HG03469 (cell line): Measurements from ENCODE around the gene CEP112.
"Not testable (repeated sequence)": the region's sequence is repeated elsewhere in the genome, so short reads cannot be mapped to it uniquely, and the experiment has no call there.

Experiments used
- ATAC-seq: cut with Tn5 transposase; IDR thresholded peaks from one replicate; pipeline ENCODE4 v1.9.1; 2021; ENCODE audit warnings: mild to moderate bottlenecking, moderate library complexity, moderate number of reproducible peaks; ENCODE audit not compliant: unreplicated experiment

The CEP112 gene

DNA sequence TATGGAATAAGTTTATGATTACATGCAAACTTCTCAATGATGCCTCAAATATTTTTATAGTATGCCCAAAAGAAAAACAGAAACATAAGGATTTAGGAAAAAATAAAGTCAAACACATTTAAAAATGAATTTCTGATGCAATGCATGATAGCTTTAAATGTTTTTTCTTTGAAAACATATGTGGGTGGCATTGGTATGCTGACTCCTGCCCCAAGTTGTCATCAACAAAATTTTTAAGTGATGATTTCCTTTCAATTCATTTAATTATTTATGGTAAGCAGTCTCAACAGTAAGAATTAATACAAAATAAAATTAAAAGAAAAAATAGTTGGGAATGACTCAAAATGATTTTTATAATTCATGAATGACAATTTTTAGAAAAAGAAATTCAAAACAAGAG lies 104.9 kb downstream of the CEP112 start:
- no peak for ATAC-seq

GRCh38 chr17:66085221-66085620 lies 106.7 kb downstream of the CEP112 start:
- no peak for ATAC-seq

- ATAC-seq: not testable (repeated sequence)
These were observed 111.3 kb downstream of the CEP112 start for GRCh38 chr17:66080670-66081069.

DNA sequence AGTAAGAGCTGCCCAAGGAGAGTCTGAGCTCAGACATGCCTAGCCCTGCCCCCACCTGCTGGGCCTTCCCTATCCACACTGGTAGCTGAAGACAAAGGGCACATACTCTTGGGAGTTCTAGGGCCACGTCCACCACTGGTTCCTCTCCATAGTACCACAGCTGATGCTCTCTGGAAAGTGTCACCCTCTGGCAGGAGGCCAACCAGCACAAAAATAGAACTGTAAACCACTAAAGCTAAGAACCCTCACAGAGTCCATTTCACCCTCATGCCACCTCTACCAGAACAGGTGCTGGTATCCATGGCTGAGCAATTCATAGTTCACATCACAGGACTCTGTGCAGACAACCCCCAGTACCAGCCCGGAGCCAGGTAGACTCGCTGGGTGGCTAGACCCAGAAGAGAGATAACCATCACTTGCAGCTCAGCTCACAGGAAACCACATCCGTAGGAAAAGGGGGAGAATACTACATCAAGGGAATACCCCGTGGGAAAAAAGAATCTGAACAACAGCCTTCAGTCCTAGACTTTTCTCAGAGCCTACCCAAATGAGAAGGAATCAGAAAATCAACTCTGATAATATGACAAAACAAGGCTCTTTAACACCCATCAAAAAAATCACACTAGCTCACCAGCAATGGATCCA lies 115.3 kb downstream of the CEP112 start:
- no peak for ATAC-seq

DNA sequence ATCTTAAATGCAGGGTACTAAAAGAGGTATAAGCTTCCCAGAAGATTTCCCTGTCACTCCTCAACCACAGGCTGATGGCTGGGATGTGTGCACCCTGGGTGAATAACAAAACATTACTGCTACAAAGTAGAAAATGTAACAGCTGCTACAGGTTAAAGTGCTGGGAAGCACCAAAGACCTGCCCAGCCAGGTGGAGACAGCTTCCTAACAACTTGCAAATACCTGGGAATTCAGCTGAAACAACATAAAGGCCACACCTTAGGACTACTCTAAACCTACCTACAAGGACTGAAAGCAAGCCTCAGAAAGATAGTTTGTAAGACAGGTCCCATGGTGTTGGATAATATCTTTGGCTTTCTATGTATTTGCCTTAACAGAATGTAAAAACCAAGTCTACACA lies 118.5 kb downstream of the CEP112 start:
- no peak for ATAC-seq

DNA sequence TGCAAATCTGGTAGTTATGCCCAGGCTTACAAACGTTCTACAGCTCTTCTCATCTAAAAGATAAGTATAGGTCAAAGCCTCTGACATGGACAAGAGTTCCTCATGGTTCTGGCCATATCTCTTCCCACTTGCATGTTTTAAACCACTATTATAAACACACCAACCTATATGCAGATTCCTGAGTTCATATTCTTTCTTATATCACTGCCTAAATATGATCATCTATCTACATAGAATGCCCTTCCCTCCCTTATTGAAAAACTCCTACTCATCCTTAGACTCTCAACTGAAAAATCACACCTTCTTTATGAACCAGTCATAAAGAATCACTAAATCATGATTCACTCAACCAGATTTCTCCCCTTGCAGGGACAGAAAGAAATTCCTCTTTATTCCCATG lies 128.2 kb downstream of the CEP112 start:
- ATAC-seq: no peak

DNA sequence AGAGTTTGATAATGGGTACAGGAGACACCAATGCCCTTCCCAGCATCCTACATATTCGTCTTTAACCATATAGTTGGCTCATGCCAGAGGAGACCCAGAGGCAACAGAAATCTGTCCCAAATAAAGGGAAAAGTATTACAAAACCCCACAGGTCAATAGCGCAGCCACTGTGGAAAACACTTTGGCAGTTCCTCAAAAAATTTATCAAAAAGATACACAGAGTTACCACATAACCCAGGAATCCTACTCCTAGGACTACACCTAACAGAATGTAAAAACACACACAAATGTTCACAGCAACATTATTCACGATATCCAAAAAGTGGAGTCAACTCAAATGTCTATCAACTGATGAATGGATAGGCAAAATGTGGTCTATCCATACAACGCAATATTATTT lies 135.8 kb downstream of the CEP112 start:
- no peak for ATAC-seq

GRCh38 chr17:66054242-66054641 lies 137.7 kb downstream of the CEP112 start:
- ATAC-seq: no peak

- no peak for ATAC-seq
These were observed 147.8 kb downstream of the CEP112 start for GRCh38 chr17:66044083-66044482.

- ATAC-seq: no peak
These were observed 148.5 kb downstream of the CEP112 start for GRCh38 chr17:66043419-66043818.

- no peak for ATAC-seq
These were observed 151.5 kb downstream of the CEP112 start for GRCh38 chr17:66040402-66040801.

DNA sequence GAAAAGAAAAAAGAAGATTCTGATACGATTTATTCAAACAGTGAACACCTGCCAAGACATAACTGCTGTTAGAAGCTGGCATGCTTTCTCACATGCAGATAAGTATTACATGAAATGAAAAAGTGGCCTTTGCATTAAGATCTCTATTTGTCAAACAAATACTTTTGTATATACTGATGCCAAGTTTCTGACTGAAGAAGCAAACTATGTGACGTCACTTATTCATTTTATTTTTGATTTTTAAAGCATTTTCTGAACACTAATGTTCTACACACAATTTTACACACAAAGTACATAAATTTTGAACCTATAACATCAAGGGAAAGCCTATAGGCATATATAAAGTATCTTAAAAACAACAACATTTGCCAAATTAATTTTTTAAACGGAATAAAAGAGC lies 153.8 kb downstream of the CEP112 start:
- ATAC-seq: no peak

GRCh38 chr17:66037221-66037620 lies 154.7 kb downstream of the CEP112 start:
- ATAC-seq: no peak

- no peak for ATAC-seq
These were observed 159.7 kb downstream of the CEP112 start for GRCh38 chr17:66032082-66032712.

DNA sequence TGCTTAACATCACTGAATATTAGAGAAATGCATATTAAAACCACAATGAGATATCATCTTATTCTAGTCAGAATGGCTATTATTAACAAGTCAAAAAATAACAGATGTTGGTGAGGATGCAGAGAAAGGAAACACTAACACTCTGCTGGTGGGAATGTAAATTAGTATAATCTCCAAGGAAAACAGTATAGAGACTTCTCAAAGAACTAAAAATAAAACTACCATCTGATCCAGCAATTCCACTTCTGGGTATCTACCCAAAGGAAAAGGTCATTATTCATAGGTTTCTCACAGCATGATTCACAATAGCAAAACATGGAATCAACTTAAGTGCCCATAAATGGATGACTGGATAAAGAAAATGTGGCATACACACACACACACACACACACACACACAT lies 166.4 kb downstream of the CEP112 start:
- no peak for ATAC-seq

- ATAC-seq: no peak
These were observed 170.2 kb downstream of the CEP112 start for GRCh38 chr17:66021757-66022156.

DNA sequence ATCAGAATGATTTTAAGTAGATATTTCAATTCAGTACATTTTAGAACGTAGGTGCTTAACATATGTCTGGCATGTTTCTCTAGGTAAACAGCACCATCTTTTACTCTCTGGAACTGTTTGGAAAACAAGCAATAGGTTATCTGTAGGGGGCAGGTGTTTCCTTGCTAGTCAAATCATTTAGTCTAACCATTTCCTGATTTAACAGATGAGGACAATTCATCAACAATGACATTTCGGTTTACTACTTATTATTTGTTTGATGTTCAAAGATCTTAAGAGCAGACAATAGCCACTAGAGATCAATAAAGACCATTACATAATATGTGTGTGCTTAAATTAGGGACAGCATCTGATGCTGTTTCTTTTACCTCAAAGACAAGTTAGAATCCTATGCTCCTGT lies 173.1 kb downstream of the CEP112 start:
- ATAC-seq: no peak

- no peak for ATAC-seq
These were observed 175.7 kb downstream of the CEP112 start for GRCh38 chr17:66016231-66016630.

GRCh38 chr17:66008680-66009079 lies 183.3 kb downstream of the CEP112 start:
- ATAC-seq: no peak

DNA sequence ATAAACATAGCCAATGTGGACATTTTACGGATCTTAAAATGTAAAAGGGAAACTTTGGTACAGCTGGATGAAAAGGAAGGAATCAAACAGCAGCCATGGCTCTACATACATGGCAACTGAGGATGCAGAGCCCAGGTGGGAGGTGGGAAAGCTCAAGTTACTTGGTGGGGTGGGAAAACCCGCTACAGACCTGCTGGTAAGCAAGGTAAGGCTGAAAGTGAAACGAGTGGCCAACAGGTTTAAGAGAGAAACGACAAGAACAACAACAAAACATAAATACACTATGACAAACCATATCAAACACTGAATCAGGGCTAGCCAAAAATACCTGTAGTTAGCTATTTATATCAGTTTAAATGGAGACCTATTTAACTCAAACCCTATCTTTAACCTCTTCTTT lies 185.3 kb downstream of the CEP112 start:
- no peak for ATAC-seq

- ATAC-seq: no peak
These were observed 189.1 kb downstream of the CEP112 start for GRCh38 chr17:66002812-66003211.

DNA sequence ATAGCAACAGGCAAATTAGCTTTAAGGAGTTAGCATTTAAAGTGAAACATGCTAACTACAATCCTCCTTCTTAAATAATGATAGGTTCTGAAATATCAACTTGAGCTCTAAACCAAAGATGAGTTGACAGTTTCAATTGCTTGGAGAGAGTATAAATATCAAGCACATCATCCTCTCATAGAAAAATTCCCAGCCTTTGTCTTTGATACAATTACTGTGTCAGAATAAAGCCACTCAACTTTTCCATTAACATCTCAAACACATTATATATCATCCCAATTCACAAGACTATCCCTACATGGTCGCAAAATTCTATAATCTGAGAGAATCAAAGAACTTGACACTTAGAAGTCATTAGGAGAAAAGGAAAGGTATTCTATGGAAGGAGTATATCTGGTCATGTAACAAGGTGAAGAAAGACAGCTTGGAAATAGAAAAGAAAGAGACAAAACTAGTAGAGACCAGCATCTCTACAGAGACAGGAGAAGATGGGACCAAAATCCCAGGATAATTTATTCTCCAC lies 189.8 kb downstream of the CEP112 start:
- no peak for ATAC-seq

DNA sequence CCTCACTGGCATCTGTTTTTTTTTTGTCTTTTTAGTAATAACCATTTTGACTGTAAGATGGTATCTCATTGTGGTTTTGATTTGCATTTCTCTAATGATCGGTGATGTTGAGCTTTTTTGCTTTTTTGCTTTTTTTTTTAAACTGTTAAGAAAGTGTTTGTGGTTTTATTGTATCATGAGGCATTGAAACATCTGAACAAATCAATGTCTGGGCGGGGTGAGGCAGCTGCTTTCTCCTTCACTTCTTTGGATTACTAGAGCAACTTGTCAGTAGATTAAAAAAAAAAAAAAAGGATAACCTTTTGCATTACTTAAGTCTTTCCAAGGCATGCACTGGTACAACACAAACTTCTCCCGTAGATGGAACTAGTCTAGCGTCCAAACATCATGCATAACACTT lies 191.7 kb downstream of the CEP112 start:
- ATAC-seq: no peak
